SH-SY5Y (cell line): Measurements from ENCODE around the gene RGS3.

Source experiments
- GATA2 ChIP-seq: IDR thresholded peaks from 2 replicates; pipeline ENCODE4 v1.6.1; 2011; ENCODE audit warnings: mild to moderate bottlenecking, low read depth, low read length
- GATA3 ChIP-seq: IDR thresholded peaks from 2 replicates; pipeline ENCODE4 v1.6.1; 2011; ENCODE audit warnings: low read depth, mild to moderate bottlenecking, low read length, moderate library complexity

DNA sequence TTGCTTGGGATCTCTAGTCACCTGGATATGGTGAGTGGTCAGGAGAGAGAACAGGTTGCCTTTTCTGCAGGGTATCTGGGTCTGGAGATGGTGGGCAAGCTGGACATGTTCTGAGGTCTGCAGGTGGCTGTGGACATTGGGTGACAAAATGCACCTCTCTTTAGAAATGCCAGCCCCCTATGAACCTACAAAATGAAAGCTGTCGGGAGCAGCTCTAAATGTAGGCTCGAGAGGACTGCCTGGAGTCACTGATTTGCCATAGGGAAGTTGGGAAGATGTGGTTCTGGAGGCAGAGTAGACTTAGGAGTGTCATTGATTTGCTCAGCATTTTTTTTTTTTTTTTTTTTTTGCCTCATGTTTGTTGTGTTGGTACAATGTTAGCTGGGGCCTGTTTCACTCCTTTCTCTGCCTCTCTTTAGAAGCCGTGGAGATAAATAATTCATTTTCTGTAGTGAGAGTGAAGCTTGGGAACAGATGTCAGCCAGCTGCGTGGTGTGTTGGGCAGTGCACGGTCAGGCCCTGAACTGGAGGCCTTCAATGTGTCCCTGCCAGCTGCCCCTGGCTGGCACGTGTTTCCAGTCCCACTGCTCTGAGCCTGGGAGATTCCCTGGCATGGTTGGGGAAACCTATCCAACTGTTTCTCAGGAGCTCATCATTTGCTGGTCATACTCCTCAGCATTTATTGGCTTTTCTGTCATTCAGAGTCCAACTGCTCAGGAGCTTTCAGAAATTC is 5.4 kb downstream of the RGS3 start:
- TF ChIP-seq GATA2 (no peak), GATA3 (no peak)
